Fibroblast of villous mesenchyme (primary cell): ENCODE data around the gene WFDC12. TPM values are rescaled to one million over a fixed set of nuclear protein-coding genes. Genes with fewer than 3 reads are reported as not detected.
A peak's percentile ranks its signal among the peaks of the same experiment; 100 is the strongest.
"Not testable (repeated sequence)": the region's sequence is repeated elsewhere in the genome, so short reads cannot be mapped to it uniquely, and the experiment has no call there.

Source experiments
- DNase-seq: peaks from one replicate; pipeline ENCODE4 v3.0.0-alpha.2; 2010; ENCODE audit warnings: low read depth
- H3K4me3 ChIP-seq: 2 replicates; pipeline ENCODE4 v1.5.1; 2011; ENCODE audit warnings: low read depth, mild to moderate bottlenecking, low read length
- CTCF ChIP-seq: IDR thresholded peaks from 2 replicates; pipeline ENCODE4 v1.5.1; 2012; ENCODE audit warnings: low read depth, mild to moderate bottlenecking, low read length; ENCODE audit not compliant: insufficient read depth
- total RNA-seq: library from RNA; depleted of rRNA; stranded (reverse); fragments of >200 nt; gene quantifications from 2 replicates; pipeline ENCODE4 v1.2.3, GENCODE V29; 2012

The WFDC12 gene
- total RNA-seq, 1 donor, result not detected

GRCh38 chr20:45154183-45154582, 29.9 kb upstream of the WFDC12 start:
- H3K4me3 ChIP-seq, result no peak overlapping the region
- peak; percentile 16 for TF ChIP-seq CTCF
- DNase-seq, result no peak

DNA sequence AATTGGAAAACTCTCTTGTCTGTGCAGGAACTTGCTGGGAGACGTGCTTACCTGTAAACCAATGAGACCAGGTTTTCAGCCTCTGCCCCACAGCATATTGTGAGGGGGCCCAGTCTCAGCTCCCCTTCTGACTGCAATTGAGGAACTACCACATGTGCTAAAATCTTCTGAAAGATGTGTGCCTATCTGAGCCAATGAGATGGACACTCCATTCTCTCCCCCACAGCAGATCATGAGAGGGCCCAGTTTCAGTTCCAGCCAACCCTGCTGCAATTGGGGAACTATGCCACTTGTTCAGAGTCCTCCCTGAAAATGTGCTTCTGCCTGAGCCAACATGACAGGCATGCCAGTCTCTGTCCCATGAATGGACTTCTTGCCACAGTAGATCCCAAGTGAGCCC, 29.5 kb upstream of the WFDC12 start:
- no peak for TF ChIP-seq CTCF
- no peak for DNase-seq
- no peak overlapping the region for H3K4me3 ChIP-seq

GRCh38 chr20:45153147-45153546, 28.9 kb upstream of the WFDC12 start:
- DNase-seq, result no peak
- TF ChIP-seq CTCF, result no peak
- H3K4me3 ChIP-seq, result no peak overlapping the region

- no peak for DNase-seq
- no peak overlapping the region for H3K4me3 ChIP-seq
- no peak for TF ChIP-seq CTCF
These were observed 28.1 kb upstream of the WFDC12 start for GRCh38 chr20:45152405-45152804.

DNA sequence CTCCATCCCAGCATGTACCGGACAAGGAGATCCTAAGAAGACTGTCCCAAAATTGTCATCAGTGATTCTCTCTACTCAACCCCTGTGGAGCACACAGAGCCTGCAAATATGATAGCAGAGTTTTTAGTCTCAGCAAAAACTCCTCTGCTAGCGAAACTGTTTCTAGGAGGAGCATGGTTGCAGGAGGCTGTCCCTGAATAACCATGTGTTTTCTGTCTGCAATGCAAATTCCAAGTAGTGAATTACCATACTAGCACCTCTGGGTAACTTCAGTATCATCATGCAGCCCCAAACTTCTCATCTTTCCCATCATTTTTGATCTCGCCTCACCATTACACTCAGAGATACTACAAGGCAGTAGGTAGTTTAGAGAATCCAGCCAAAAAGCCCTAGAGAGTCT, 24.8 kb upstream of the WFDC12 start:
- no peak for DNase-seq
- H3K4me3 ChIP-seq, result no peak overlapping the region
- TF ChIP-seq CTCF, result no peak

DNA sequence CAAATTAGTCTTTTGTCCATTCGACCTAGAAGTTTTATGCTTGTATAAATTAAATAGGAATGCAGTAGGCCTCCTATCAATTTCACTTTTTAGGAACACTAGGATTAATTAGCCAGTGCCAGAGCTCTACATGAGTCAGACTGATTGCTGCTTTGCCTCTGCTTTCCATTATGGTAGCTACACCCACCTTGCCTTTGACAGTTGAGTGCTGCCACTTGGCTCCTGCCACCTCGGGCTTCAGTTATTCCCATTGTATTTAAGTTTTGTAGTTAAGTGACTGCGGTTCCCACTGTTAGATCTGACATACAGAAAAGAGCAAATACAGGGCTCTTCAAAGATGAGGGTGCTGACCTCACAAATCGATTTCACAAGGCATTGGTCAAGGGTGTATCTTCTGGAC, 16.6 kb upstream of the WFDC12 start:
- no peak overlapping the region for H3K4me3 ChIP-seq
- TF ChIP-seq CTCF, result no peak
- no peak for DNase-seq

GRCh38 chr20:45139733-45140375, 15.6 kb upstream of the WFDC12 start:
- not testable (repeated sequence) for H3K4me3 ChIP-seq, DNase-seq
